NCI-H748 treated with DMSO at 0.1 percent for 48 hours (cell line): ENCODE measurements around the gene MOK.

Experiments
- DNase-seq: peaks from one replicate; lab custom pipeline; 2025; lab: John Stamatoyannopoulos, UW

Gene MOK

GRCh38 chr14:102283631-102284129 is 21.3 kb downstream of the MOK start:
- no peak for DNase-seq

- DNase-seq = no peak
These were observed 22.1 kb downstream of the MOK start for GRCh38 chr14:102282751-102283465.

- DNase-seq = no peak
These were observed 24.5 kb downstream of the MOK start for GRCh38 chr14:102280376-102280962.

GRCh38 chr14:102279688-102280348 is 25.1 kb downstream of the MOK start:
- DNase-seq = no peak

- no peak for DNase-seq
These were observed 25.7 kb downstream of the MOK start for GRCh38 chr14:102279282-102279681.

- no peak for DNase-seq
These were observed 26.4 kb downstream of the MOK start for GRCh38 chr14:102278631-102278935.

- no peak for DNase-seq
These were observed 26.9 kb downstream of the MOK start for GRCh38 chr14:102277874-102278630.

- no peak for DNase-seq
These were observed 29.1 kb downstream of the MOK start for GRCh38 chr14:102275866-102276265.

- DNase-seq = no peak
These were observed 32.6 kb downstream of the MOK start for GRCh38 chr14:102272392-102272791.

- no peak for DNase-seq
These were observed 40.2 kb downstream of the MOK start for GRCh38 chr14:102264775-102265174.

- no peak for DNase-seq
These were observed 40.6 kb downstream of the MOK start for GRCh38 chr14:102264355-102264754.

GRCh38 chr14:102262929-102263462 is 42.0 kb downstream of the MOK start:
- DNase-seq = no peak

GRCh38 chr14:102258136-102258535 is 46.8 kb downstream of the MOK start:
- DNase-seq = no peak

- no peak for DNase-seq
These were observed 48.2 kb downstream of the MOK start for GRCh38 chr14:102256716-102257115.

GRCh38 chr14:102255401-102256190 is 49.4 kb downstream of the MOK start:
- DNase-seq = no peak

- DNase-seq = no peak
These were observed 51.8 kb downstream of the MOK start for GRCh38 chr14:102252834-102253801.

GRCh38 chr14:102251161-102251560 is 53.8 kb downstream of the MOK start:
- DNase-seq = no peak

GRCh38 chr14:102250636-102251035 is 54.3 kb downstream of the MOK start:
- no peak for DNase-seq

- no peak for DNase-seq
These were observed 55.0 kb downstream of the MOK start for GRCh38 chr14:102249981-102250380.

- no peak for DNase-seq
These were observed 55.9 kb downstream of the MOK start for GRCh38 chr14:102249041-102249440.
